T-helper 22 cell (primary cell): ENCODE data around the gene HUNK.
"Not testable (repeated sequence)": the region's sequence is repeated elsewhere in the genome, so short reads cannot be mapped to it uniquely, and the experiment has no call there.

Source experiments
- DNase-seq: peaks from one replicate; pipeline ENCODE4 v3.0.0-alpha.2; 2020; ENCODE audit warnings: low read depth

HUNK gene

DNA sequence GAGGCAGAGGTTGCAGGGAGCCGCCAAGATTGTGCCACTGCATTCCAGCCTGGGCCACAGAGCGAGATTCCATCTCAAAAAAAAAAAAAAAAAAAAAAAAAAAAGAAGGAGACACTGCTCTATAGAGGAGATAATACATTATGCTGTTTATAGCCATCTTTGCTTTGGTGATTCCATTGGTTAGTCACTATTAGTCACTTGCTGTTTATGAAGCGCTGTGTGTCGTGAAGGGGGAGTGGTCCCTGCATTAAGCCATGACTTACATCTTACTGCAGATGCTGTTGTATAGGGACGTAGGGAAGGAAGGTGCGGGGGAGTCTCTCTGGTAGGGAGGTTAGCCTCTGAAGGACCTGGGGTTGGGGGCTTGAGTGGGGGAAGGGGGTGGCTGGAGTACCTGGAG is 48.3 kb downstream of the HUNK start:
- no peak for DNase-seq

DNA sequence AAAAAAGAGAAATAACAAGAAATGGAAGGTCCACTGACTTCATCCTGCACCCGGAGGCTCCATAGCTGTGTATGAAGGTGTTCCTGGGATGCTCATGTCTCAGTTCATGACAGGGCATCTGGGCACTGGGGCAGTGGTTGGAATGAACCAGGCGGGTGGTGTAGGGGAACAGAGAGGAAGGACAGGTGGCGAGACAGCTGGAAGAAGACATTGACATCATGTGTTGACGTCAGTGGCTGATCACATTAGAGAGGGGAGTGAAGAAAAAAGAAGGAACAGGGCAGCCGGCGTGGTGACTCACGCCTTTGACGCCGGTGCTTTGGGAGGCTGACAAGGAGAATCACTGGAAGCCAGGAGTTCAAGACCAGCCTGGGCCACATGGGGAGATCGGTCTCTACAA is 50.1 kb downstream of the HUNK start:
- no peak for DNase-seq

DNA sequence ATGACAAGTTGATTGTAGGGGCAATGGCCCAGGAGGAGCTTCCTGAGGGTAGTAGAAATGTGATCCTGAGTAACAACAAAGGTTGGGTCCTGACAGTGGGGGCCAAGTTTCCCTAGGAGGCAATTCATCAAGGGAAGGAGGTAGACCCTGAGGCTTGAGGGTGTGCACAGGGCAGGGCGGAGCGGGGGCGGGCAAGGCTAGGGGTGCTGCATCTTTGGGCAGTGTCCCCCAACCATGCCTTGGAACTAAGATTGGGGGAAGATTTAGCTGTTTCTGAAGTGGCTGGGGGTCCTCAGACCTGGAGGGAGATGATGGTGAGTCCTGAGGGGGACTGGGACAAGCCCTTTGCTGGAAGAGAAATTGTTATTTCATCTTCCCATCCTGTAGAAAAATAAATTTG is 50.9 kb downstream of the HUNK start:
- no peak for DNase-seq

DNA sequence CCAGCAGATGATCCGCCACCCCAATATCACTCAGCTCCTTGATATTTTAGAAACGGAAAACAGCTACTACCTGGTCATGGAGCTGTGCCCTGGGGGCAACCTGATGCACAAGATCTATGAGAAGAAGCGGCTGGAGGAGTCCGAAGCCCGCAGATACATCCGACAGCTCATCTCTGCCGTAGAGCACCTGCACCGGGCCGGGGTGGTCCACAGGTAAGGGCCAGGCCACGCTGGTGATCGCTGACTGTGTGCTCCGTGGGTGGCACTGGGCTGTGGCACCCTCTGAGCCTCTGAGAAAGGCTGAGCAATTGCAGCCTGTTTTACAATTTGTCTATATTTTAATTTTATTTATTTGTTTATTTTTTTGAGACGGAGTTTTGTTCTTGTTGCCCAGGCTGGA is 51.7 kb downstream of the HUNK start:
- no peak for DNase-seq

DNA sequence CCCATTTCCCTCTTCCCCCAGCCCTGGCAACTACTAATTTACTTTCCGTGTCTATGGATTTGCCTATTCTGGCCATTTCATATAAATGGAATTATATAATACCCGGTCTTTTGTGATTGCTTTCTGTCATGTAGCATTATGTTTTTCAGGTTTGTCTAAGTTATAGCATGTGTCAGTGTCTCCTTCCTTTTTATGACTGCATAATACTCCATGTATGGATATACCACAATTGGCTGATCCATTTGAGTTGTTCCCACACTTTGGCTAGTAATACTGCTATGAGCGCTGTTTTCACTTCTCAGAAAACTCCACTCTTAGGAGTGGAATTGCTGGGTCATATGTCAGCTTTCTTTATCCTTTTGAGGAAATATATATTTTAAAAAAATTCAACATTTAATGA is 53.7 kb downstream of the HUNK start:
- no peak for DNase-seq

DNA sequence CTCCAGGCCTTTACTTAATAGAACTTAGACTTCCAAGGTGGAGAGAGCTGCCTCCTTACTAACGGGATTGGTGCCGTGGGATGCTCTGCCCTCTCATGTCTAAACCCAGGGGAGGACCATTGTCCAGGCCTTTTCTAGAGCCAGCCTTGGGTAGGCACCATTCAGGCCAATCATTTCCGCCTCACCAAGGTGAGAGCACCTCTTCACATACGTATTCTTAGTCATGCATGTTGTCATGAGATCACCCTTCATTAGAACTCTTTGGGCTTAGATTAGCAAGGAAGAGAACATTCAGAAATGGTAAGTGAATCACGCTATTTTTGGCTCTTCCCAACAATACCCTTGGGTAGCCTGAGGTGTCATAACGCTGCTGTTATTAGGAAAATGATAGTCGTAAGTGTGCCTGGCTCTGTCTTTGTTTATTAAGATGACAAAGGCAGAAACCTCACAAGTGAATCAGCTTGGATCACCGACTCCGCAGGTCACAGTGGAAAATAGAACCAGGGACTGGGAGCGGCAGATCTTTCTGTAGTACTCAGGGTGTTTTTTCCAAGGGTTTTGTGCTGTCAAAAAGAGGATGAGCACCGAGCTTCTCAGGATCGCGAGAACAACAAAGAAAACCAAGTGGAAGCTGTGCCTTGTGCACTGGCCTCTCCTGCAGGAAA is 55.0 kb downstream of the HUNK start:
- no peak for DNase-seq

DNA sequence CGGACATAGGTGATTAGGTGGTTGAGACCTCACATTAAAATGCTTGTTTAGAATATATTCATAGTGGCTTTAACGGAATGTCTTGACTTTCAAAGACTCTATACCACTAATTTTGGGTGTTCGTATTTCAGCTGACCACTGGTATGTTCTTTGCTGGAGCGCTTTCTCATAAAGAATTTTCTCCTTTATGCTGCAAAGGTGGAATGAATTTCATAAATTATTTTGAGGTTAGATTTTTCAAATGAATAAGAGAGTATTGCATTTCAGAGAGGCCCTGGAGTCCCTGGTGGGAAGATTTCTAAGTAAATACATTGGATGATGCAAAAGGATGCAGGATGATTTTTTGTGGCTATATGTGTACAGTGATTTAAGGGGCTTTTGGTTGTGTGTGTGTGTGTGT is 55.8 kb downstream of the HUNK start:
- DNase-seq = no peak

DNA sequence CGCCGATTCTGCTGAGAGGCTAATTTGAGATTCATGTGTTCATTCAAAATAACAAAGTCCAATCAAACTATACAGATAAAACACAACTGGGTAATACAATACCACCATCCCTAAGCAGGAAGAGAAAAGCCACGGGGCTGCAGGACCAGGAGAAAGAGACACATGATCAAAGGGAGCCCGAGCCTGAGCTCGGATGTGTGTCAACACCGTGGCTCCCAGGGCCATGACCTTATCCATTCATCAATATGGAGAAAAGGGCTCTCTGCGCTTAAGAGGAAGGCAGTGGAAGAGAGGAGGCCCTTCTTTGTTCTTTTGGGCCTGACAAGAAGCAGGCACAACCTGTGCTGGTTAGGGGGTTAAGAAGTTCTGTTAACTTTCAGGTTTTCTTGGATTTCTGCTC is 56.7 kb downstream of the HUNK start:
- no peak for DNase-seq

DNA sequence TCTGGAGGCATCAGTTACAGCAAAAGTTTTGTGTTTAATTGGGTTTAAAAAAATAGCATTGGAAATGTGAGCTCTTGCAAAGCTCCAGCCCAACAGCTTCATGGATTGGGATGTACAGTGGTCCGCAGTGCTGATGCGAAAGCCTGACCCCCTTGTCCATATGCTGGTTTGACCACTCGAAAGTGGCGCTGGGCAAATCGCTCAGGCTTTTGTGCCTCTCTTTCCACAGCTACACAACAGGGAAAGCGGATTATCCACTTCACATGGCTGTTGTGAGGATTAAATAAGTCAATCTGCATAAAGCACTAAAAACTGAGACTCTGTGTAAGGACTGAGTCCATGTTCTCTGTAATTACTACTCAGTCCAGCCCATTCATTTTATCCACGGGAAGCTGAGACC is 57.2 kb downstream of the HUNK start:
- no peak for DNase-seq

DNA sequence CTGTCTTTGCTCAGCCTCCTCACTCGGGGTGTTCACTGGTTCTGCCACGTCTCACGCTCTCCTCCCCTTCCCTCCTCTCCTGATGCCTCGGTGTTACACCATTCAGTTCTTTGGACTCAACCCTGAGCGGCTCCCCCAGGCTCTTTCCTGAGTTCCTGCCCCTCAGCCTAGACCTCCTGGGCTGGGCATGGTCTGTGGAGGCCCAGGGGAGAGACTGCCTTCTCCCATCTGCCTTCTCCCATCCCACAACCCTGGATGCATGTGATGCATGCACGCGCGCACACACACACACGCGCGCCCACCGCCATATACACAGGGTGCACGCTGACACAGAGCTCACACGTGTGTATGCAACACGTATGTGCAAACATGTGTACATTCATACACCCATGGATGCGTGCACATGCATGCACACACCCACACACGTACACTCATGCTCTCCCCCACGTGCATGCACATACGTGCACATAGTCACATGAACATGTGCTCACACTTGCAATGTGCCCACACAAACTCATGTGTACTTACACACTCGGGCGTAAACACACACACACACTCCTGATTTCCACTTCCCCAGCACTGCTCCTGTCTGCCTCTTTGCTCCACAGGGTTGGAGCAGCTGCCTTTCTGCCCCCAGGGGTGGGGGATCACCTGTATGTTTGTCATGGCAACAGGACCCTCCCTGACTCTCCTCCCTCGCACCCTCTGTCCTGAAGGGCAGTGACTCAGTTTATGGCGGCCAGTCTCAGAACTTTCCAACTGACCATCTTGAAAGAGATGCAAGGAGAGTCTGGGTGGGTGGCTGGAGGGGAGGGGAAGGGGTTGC is 59.0 kb downstream of the HUNK start:
- no peak for DNase-seq

DNA sequence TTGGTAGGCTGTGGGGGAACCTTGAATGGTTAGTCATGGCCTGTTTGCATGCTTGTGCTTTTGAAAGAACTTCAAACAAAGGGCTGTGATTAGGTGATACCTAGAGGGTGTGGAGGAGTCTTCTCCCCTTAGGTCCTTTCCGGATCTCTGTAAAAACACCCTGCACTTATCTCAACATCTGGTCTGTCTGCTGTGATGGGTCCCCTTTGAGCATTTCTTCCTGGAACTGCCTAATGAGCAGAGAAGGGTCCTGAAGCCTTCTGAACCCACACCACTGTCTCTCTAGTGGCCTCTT is 59.6 kb downstream of the HUNK start:
- no peak for DNase-seq

DNA sequence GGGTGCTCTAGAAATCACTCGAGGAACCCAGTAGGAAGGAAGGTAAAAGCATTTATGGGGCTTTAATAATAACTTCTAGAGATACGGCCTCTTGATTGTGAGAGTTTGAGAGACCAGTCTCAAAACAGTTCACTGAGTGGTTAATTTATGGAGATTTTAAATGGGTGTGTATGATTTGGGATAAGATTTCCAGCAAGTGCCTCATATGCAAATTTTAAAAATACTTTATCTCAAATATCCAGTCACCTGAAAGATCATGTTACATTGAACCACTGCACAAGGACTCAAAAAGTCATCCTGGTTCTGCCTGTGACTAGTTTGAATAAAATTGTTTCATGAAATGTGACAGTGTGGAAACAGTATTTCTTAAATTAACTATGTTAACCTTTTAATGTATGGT is 64.5 kb downstream of the HUNK start:
- DNase-seq = no peak

DNA sequence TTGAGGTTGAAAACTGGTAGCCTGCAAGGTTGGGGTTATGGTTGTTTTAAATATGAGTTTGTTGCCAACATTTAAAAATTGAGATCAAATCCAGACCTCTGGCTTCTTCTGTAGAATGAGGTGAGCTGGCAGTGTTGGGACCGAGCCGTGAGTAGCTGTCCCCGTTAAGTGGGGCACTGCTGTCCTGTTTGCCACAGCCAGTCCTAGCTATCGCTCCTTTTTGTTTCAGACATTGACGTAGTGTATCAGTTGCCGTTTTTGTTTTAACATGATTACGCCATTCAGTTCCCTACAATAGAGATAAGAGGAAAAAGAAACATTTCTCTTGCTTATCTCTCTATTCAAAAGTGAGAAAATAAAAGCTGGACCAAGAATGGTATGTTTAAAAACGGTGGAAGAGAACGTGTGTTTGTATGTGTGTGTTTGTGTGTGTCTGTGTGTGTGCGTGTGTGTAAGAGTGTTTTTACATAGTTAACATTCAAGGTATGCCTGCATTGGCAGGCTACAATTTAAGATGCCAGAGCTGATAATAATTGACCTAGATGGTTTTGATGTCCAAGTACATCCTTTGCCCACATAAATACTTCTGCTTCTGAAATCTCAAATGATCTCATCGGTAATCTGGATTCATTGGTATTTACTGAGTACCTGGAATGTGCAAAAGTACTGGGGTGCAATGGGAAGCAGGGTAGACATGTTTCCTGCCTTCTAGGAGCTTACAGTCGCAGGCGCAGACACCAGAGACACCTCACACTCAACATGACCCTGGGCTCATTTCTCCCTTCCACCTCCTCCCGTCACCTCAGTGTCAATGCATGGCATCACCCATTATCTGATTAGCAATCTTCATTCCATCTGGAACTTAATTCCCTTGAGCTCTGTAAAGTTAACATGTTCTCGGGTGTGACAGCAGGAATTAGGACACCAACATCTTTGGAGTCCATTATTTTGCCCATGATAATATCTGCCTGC is 65.8 kb downstream of the HUNK start:
- DNase-seq = no peak

DNA sequence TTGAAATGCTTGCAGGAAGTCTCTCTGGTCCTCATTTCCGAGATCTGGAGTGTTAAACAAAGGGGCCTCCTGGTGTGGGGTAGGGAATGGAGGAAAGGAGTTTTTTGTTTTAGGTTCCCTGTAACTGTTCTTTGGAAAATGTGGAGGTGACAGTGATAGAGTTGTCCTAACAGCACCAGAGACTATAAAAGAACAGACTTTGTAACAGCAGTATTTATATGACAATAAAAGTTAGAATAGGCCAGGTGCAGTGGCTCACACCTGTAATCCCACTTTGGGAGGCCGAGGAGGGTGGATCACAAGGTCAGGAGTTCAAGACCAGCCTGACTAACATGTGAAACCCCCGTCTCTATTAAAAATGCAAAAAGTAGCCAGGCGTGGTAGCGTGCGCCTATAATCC is 68.9 kb downstream of the HUNK start:
- DNase-seq = no peak

DNA sequence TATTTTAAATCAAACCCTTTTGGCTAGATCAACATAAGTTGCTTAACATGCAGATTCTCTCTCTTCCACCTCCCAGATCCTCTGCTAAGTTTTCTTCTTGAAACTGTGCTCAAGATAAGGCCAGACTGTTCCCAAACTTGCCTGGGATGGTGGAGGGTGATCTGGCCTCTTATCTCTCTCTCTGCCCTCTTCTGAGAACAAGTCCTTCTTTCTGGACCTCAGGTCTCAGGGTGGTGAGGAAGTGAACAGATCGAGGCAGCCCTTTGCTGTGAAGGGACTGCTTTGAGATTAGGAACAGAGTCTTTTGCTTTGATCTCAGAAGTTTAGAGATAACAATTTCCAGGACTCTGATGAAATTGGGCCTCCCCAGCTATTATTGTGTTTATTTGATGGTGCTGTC is 70.7 kb downstream of the HUNK start:
- no peak for DNase-seq

DNA sequence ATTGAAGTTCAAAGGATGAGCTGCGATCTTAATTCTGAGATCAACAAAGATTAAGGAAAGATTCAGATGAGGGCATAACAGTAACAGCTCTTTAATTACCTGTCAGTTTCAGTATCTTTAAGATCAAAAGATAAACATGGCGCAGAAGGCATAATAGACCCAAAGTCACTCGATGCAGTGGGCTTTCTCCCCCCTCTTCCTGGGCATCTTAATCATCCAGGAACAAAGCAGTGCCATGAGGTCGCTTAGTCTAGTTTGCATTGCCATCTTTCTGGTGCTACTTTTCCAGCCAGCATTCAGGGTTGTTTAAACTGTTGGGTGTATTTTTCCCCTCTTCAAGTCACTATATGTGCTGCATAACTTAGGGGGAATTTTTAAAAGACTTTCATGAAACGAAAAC is 72.3 kb downstream of the HUNK start:
- DNase-seq = no peak

DNA sequence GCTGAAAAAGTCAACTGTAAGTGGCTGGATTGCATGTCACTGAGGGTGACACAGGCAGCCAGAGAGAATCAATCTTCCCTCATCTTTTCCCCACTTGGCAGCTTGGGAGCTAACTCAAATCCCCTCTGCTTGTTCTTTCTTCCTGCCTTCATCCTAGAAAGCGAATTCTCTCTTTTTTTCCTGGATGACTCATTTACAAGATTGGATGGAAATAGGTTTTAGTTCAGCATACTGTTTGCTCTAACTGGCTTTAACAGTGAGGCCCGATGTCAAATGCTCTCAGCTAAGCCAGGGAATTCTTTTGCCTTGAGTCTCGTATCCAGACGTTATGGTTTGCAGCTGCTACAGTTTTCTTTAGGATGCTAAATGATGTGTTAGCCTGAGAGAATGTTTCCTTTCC is 72.7 kb downstream of the HUNK start:
- no peak for DNase-seq

DNA sequence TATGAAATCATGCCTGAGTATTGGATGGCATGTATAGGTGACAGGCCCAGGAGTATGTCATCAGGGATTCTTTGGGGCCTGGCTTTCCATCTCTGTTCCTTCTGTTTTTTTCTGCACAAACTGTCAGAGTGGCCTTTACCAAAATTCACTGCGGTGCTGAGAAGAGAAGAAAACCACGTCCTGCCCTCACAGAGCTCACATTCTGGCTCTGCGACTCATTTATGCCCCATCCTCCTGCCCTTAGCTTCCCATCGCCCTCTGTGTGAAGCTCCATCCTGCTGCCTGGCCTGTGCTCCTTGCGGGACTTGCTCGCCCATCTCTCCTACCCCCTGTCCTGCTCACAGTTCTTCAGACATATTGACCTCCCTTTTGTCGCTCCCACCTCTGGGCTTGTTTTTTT is 73.4 kb downstream of the HUNK start:
- no peak for DNase-seq

DNA sequence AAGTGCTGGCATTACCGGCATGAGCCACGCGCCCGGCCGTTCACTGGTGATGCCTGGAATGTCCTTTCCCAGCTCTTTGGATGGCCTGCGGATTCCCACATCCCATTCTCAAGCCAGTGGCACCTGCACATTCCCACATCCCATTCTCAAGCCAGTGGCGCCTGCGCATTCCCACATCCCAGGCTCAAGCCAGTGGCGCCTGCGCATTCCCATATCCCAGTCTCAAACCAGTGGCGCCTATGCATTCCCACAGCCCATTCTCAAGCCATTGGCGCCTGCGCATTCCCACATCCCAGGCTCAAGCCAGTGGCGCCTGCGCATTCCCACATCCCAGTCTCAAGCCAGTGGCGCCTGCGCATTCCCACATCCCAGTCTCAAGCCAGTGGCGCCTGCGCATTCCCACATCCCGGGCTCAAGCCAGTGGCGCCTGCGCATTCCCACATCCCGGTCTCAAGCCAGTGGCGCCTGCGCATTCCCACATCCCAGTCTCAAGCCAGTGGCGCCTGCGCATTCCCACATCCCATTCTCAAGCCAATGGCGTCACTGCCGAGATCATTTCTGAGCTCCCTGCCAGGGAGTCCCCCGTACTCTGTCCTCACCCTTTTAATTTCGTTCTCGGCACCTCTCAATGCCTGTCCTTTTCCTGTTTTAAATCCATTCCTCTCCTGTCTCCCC is 74.2 kb downstream of the HUNK start:
- not testable (repeated sequence) for DNase-seq

DNA sequence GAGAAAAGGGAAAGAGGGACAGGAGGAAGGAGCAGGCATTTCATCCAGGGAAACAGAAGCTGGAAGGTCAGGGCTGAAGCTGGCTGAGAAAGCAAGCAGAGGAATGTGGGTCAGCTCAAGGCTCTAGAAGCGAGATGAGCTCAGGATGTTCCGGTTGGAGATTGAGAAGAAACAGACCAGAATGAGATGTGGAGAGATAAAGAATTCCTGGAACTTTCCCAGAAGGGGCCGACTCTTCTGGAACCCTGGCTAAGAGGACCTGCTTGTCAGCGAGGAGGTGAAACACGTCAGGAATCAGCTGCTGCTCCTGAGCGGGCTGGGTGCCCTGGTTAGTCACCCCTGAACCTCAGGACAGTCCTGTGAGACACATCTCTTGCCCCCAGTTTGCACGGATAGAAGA is 75.9 kb downstream of the HUNK start:
- DNase-seq = no peak

DNA sequence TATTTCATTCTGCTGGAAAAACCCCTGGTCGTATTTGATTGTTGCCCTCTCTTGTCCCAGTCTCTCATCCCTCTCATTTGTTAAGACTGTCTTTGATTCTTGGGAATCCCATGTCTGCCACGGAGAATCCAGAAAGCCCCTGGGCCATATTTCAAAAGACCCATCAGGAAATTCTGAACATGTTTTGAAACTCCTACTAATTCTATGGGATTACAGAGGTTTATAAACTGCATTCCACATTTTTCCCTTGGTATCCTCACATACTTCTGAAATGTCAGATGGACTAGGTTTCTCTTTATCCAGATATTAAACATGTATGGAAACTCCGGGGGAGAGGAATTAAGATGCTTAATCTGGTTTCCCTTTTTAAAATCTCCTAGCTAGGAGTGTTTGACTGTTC is 80.0 kb downstream of the HUNK start:
- DNase-seq = no peak

DNA sequence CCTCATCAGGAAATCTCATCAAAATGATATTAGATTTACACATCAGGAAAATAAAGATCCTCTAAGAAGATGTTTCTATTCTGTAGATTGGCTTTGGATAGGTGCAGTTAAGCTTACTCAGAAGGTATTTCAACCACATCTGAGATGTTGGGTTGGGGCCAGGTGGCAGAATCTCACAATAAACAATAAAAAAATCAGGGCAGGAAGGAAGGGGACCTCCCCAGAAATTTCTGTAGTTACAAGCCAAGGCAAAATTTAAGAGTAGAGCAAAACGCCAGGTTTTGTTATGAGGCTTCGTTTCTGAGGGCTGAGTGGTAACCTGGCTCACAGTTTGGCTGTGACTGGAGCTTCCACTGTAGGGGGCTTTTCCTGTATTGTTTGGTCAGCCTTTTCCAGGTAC is 84.8 kb downstream of the HUNK start:
- no peak for DNase-seq
